DMS114 treated with DMSO at 0.1 percent for 48 hours (cell line): Measurements from ENCODE around the gene CUTA.
"Not testable (repeated sequence)": the region's sequence is repeated elsewhere in the genome, so short reads cannot be mapped to it uniquely, and the experiment has no call there.

Experiments
- DNase-seq: peaks from one replicate; lab custom pipeline; 2025; ENCODE audit not compliant: unreplicated experiment; lab: John Stamatoyannopoulos, UW

CUTA gene

DNA sequence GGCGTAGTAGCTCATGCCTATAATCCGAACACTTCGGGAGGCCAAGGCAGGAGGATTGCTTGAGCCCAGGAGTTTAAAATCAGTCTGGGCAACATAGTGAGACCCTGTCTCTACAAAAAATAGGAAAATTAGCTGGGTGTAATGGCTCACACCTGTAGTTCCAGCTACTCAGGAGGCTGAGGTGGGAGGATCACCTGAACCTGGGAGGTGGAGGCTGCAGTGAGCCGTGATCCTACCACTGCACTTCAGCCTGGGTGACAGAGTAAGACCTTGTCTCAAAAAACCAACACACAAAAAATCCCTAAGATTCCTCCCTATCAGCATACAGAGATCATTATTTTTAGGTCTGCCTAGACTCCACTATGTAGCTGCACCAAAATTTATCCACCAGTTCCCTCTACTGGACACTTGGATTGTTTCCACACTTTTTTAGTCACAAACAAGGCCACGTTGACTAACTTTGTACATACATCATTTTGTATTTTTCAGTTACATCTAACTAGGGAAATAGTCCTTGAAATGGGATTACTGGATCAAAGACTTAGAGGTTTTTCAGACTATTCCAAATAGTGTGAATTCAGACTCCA, 10.7 kb downstream of the CUTA start:
- peak; percentile 69 for DNase-seq

DNA sequence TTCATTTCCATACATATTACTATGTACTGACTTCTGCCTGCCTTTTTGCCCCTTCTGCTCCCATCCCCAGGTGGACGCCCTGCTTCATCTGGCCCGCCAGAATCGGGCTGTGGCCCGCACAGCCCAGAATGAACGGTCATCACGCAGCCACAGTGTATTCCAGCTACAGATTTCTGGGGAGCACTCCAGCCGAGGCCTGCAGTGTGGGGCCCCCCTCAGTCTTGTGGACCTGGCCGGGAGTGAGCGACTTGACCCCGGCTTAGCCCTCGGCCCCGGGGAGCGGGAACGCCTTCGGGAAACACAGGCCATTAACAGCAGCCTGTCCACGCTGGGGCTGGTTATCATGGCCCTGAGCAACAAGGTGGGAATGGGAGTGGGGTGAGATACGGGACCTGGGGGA, 11.8 kb downstream of the CUTA start:
- DNase-seq: no peak

DNA sequence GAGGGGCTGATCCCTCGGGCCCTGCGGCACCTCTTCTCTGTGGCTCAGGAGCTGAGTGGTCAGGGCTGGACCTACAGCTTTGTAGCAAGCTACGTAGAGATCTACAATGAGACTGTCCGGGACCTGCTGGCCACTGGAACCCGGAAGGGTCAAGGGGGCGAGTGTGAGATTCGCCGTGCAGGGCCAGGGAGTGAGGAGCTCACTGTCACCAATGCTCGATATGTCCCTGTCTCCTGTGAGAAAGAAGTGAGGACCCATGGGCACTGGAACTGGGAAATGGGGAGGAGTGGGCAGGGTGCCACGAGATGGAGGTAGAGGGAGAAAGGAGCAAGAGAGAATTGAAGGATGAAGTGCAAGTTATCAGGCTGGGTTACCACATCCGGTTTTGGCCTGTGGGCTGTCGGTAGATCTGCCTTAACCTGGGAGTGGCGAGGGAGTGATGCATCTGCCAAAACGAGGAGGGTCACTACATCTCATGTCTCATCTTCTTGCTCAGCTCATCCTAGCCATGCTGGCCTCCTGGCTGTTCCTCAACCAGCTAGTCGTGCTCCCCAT, 12.4 kb downstream of the CUTA start:
- DNase-seq: no peak

DNA sequence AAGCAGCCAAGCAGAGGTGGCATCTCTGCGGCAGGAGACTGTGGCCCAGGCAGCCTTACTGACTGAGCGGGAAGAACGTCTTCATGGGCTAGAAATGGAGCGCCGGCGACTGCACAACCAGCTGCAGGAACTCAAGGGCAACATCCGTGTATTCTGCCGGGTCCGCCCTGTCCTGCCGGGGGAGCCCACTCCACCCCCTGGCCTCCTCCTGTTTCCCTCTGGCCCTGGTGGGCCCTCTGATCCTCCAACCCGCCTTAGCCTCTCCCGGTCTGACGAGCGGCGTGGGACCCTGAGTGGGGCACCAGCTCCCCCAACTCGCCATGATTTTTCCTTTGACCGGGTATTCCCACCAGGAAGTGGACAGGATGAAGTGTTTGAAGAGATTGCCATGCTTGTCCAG, 13.0 kb downstream of the CUTA start:
- DNase-seq: no peak

DNA sequence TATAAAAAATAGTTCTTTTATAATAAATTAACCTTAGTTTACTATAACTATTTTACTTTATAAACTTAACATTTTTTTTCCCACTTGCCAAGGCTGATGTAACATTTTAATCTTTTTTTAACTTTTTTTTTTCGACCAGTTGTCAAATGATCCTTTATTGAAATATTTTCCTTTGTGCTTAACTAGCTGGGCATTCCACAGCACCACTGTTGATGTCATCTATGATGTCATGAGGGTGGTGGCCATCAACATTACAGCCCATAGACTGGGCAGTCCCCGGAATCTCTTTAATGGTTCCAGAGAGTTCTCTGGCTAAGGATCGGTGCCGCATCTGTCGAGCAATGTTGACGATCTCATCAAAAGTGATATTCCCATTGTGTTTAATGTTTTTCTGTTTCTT, 18.0 kb downstream of the CUTA start:
- not testable (repeated sequence) for DNase-seq

DNA sequence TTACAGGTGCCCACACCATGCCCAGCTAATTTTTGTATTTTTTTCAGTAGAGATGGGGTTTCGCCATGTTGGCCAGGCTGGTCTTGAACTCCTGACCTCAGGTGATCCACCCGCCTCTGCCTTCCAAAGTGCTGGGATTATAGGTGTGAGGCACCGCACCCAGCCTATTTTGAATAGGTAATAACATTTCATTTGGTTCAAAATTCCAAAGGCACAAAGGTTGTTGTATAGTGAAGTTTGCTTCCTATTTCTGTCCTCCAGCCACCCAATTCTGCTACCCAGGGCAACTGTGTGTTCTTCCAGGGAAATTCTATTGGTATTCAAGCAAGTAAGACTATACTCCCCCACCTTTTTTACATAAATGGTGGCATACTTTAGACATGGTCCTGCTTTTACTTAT, 19.3 kb downstream of the CUTA start:
- not testable (repeated sequence) for DNase-seq

DNA sequence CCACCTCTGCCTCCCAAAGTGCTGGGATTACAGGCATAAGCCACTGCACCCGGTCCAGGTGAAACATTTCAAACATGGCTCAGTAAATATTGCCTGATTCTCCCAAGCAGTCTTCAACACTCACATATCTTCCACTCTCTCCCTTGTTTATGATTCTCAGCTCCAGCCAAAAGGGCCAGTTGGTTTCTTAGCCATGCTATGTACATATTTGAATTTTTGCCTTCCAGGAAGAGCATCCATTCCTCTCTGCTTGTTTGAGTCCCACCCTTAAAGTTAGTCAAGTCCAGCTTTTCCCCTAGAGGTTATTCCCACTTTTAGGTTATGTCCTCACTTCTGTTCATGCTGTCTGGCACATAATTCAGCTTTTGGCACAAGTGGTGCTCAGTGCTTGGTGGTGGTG, 20.4 kb downstream of the CUTA start:
- DNase-seq: no peak

DNA sequence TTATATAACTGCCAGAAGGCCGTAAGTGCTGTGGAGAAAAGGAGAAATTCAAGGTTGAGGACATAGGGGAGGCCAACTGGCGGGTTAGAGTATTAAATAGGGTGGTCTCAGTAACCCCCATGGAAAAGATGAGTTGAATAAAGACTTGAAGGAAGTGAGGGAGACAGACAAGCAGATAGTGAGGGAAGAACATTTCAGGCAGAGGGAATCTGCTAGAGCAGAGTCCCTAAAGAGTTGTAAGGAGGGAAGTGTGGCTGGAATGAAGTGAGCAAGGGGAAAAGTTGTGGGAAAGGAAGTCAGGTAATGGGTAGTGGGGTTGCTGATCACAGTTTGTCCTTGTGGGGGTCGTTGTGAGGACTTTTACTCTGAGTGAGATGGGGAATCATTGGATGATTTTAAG, 24.9 kb downstream of the CUTA start:
- no peak for DNase-seq

DNA sequence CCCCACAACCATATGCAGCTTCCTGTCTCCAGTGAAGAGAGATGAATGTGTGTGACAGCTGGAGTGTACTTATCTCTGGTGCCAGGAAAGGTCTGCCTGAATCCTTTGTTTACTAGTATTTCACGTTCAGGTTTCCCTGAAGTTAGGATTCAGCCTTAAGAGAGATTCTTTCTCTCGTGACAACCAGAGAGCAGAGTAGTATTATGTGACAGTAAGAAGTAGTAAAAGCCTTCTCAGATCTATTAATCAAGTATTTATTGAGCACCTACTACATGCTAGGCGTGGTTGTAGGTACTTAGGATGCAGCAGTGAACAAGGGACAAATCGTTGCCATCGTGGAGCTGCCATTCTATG, 25.3 kb downstream of the CUTA start:
- DNase-seq: no peak

DNA sequence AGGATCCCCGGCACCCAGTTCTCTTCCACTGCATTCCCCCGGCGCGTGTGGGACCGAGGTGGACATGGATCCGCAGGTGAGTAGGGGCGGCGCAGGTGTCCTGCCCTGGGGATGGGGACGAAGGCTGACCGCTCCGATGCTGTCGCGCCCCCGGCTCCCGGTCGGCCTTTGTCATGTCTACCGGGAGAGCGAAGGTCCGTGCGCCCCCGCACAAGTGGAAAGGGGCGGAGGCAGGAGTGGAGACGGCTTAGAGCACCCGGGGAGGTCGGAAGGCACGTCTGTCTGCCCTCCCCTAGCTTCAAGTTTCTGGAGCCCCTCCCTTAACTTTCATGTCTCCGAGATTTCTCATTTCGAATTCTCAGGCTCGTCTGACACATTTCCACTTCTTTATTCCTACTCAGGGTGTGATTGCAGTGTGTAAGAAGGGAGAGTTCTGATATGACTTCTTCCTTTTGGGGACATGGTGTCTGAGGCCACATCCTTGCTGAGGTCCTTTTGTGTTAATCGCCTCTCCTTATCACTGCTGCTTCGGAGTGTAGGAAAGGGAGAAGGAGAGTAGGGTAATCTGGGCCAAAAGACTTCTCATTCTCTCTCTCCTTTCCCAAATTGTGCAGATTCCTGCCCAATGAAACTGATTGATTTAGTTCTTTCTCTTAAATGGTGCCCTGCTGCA, 25.8 kb downstream of the CUTA start:
- DNase-seq: no peak

DNA sequence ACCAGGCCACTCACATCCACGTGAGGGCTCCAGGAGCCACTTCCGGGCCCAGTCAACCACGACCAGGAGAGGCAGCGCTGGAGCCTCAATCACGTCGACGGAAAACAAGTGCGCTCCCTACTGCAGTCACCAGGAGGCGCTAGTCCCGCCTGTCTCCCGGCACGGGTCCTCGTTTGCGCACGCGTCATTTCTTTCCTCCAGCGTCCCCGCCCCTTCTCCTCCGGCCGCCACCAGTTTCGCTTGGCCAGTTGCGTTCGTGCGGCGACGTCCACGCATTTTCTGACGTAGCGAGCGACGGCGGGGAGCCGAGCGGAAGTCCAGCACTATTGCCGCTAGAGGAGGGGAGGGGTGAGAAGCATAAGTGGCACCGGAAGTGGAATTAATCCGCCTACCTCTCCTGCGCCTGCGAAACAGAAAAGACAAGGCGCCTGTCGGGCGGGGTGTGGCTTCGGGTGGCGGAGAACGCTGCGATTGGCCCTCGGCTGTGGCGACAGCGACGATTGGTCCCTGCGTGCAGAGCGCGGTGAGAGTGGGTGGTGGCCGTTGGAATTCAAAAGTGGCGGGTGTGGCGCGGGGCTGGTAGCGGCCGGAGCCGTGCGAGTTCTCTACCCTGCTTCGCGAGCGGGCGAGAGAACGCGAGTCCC, 26.5 kb downstream of the CUTA start, which contains the start of gene KIFC1:
KIFC1 (plus strand) TSS at position 546 of the 644 bp plus-strand sequence. CDS start 163 bp downstream, outside the sequence.
- DNase-seq: peak; percentile 100

DNA sequence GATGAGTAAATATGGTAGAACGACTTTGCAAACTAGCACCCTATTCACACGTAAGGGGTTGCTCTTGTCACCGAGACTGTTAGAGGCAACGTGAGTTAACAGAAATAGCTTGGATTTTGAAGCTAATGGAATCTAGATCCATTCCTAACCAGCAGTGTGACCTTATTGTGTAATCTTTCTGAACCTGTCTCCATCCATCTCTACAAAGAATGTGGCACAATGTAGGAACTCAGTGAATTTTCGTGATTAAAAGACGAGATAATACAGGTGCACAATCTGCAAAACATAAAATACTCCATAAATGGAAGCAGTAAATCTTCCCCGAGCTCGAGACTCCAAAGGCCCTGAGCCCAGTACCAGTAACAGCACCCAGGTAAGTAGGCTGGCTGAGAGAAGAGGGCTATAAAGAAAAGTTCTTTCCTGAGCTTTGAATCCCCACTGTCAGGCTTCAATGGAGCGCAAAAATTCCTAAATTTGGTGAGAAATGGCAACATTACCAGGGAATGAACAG, 27.1 kb downstream of the CUTA start:
- no peak for DNase-seq

DNA sequence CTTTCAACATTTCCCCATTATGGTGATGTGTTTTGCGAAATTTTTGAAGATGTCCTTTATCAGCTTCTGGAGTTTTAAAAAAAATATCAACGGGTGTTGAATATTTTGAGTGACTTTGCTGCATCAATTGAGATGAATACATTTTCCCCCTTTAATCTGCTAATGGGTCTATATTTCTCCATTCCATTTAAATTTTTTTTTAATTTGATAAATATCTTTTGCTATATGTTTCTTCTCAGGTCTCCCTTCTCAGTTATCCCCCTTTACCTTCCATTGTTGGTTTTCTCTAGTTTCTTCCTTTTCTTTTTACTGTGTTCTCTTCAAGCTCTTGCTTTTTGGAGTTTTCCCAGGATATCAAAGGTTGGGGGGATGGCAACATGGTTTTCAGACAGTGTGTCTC, 27.7 kb downstream of the CUTA start:
- no peak for DNase-seq

DNA sequence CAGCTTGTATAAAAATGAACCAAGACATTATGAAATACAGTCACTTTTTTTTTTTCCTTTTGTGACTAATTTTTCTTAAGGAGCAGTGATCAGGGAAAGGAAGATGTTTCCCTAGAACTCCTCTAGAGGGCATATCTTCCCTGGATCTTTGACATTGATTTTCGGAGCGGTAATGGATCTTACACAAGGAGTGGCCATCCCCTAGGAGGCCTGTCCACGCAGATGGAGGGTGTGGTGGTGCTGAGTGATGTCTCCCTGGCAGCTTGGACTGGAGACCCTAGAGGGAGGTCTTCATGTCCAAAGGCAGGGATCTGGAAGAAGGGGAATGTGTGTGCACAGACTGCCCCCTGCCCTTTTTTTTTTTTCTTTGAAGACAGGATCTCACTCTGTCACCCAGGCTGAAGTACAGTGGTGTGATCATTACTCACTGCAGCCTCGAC, 33.3 kb downstream of the CUTA start:
- peak; percentile 39 for DNase-seq

DNA sequence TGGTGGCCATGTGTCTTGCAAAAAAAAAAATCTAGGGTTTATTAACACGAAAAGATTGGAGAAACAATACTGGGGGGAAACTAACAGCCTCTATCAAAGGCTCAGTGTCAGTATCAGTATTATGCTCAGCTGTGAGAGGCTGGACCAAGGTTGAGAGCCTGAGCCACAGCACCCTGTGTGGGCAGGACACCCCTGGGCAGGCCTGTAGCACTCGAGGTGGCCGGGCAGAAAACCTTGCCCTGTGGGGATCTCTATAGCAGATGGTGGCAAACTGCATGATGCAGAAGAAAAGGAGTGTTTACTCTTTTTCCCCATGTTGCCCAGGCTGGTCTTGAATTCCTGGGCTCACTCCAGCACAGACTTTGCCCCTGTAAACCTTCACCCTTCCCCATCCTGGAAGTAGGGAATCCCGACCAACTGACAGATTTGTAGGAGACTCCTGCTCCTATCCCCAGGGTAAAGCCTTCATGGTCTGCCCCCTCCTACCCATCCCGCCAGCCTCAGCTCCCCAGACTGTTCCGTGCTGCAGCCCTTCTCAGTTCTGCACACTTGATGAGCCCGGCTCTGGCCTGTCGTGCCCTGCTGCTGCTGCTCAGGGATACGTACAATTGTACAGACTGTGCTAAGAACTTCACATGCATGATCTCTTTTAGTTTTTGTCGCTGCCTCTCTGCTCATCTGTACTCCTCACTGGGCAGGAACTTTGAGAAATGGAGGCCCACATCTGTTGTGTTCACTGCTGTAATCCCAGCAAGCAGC, 34.3 kb downstream of the CUTA start:
- no peak for DNase-seq

DNA sequence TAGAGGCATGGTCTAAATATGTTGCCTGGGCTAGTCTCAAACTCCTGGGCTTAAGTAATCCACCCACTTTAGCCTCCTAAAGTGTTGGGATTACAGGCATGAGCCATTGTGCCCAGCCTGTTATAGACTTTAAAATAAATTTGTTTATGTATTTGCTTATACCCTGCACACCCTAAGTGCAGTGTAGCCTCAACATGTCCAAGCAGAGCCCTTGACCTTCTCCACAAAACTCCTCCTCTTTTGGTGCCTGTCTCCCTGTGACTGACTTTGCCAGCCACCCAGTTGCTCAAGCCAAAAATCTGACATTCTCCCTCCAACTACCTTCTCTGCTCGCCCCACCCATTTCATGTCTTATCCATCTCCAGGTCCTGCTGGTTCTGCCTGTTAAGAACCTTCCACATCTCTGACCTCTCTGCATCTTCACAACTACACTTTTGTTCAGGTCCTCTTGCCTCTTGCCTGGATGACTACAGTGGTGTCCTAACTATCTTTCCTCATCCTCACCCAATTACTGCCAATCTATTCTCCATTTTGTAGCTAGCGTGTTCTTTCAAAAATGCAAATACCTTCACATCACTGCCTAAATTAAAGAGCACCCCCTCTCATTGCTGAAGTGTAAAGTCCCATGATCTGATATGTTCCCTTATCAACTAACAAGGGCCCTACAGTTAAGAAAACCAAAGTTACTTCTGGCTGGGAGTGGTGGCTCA, 37.5 kb downstream of the CUTA start:
- DNase-seq: no peak

DNA sequence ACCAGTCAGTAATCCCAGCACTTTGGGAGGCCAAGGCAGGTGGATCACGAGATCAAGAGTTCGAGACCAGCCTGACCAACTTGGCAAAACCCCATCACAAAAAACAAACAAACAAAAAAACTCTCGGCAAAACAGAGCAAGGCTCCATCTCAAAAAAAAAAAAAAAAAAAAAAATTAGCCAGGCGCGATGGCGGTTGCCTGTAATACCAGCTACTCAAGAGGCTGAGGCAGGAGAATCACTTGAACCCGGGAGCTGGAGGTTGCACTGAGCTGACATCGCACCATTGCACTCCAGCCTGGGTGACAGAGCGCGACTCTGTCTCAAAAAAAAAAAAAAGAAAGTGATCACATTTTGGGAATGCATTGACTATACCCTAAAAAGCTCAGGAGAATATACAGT, 38.7 kb downstream of the CUTA start:
- DNase-seq: not testable (repeated sequence)

DNA sequence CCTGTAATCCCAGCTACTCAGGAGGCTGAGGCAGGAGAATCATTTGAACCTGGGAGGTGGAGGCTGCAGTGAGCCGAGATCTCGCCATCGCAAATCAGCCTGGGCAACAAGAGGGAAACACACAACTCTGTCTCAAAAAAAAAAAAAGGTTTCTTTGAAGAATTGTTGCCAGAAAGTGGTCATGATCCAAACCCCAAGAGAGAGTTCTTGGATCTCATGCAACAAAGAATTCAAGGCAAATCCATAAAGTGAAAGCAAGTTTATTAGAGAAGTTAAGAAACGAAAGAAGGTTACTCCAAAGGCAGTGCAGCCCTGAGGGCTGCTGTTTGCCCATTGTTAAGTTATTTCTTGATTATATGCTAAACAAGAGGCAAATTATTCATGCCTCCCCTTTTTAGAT, 40.7 kb downstream of the CUTA start:
- DNase-seq: no peak

DNA sequence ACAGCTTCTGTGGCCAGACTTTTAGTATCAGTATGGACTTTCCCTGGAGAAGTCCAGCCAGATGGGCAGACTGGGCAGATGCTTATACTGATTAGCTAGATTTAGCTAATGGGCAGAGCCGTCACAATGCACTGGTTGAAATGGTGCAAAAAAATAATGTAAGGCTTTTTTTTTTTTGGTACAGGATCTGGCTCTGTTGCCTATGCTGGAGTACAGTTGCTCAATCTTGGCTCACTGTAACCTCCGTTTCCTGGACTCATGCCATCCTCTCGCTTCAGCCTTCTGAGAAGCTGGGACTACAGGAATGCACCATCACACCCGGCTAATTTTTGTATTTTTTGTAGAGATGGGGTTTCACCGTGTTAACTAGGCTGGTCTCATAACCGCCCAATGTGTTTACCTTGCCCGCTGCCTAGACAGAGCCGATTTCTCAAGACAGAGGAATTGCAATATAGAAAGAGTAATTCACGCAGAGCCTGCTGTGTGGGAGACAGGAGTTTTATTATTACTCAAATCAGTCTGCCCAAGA, 42.7 kb downstream of the CUTA start:
- DNase-seq: no peak
